Subcutaneous adipose tissue (tissue), 4 donors: ENCODE results near the gene LIN54. TPM values are rescaled to one million over a fixed set of nuclear protein-coding genes. Genes with fewer than 3 reads are reported as not detected.

ENCODE experiments used
- CTCF ChIP-seq: fragments of 450-650 bp; IDR thresholded peaks from one replicate; pipeline ENCODE4 v1.5.1; 2016; ENCODE audit warnings: low read depth, mild to moderate bottlenecking, control low read depth, antibody characterized with exemption, moderate library complexity
- total RNA-seq, 4 donors: library from RNA; depleted of rRNA; stranded (reverse); fragments of >200 nt; gene quantifications; one replicate each; pipeline ENCODE4 v1.1.0, GENCODE V29; 2016

LIN54 gene
- total RNA-seq, 4 donors from 2014 or later: 6.6 to 12.9 (median 9.9) TPM

- TF ChIP-seq CTCF: no peak
These were observed 109.4 kb downstream of the LIN54 start for GRCh38 chr4:82901183-82901718.

- TF ChIP-seq CTCF: no peak
These were observed 110.0 kb downstream of the LIN54 start, which contains the start of gene THAP9 for GRCh38 chr4:82900411-82901182. Gene THAP9, plus strand, starts transcription at chr4:82900735. Its CDS starts 68 bp downstream, at chr4:82900803.

- TF ChIP-seq CTCF: no peak
These were observed 110.6 kb downstream of the LIN54 start for GRCh38 chr4:82900066-82900410.

- TF ChIP-seq CTCF: no peak
These were observed 111.1 kb downstream of the LIN54 start for GRCh38 chr4:82899374-82900065.

- TF ChIP-seq CTCF: no peak
These were observed 112.0 kb downstream of the LIN54 start for GRCh38 chr4:82898322-82899243.

- TF ChIP-seq CTCF: no peak
These were observed 113.9 kb downstream of the LIN54 start for GRCh38 chr4:82896755-82897154.
